Calu3 (cell line): Measurements from ENCODE around the gene KLKB1. TPM values are rescaled to one million over a fixed set of nuclear protein-coding genes. Genes with fewer than 3 reads are reported as not detected.

Experiments
- BruUV-seq: library from RNA; stranded (reverse); fragments of 400-500 nt; replicated peaks from 2 replicates; lab custom pipeline; 2021; lab: Mats Ljungman, UMichigan
- CTCF ChIA-PET: fragments of 300-600 bp; sonication (Branson Sonifier 250); formaldehyde crosslinking; loops from one replicate; lab custom pipeline; 2022; ENCODE audit warnings: antibody characterized with exemption; lab: Charles Lee
- DNase-seq: peaks from one replicate; pipeline ENCODE4 v3.0.0; 2022
- H3K27ac Mint-ChIP-seq: one replicate; pipeline ENCODE4 v1.8.0; 2022; ENCODE audit warnings: mixed read lengths; ENCODE audit not compliant: unreplicated experiment
- H3K27me3 Mint-ChIP-seq: one replicate; pipeline ENCODE4 v1.8.0; 2022; ENCODE audit warnings: mixed read lengths; ENCODE audit not compliant: unreplicated experiment
- H3K36me3 Mint-ChIP-seq: one replicate; pipeline ENCODE4 v1.8.0; 2022; ENCODE audit warnings: mild to moderate bottlenecking, moderate library complexity, mixed read lengths; ENCODE audit not compliant: insufficient read depth, unreplicated experiment
- H3K4me1 Mint-ChIP-seq: one replicate; pipeline ENCODE4 v1.8.0; 2022; ENCODE audit warnings: mild to moderate bottlenecking, low read depth, mixed read lengths; ENCODE audit not compliant: unreplicated experiment
- H3K4me3 Mint-ChIP-seq: one replicate; pipeline ENCODE4 v1.8.0; 2022; ENCODE audit warnings: mild to moderate bottlenecking, low read depth, moderate library complexity, mixed read lengths; ENCODE audit not compliant: unreplicated experiment
- H3K9me3 Mint-ChIP-seq: one replicate; pipeline ENCODE4 v1.8.0; 2022; ENCODE audit warnings: low read depth, mixed read lengths; ENCODE audit not compliant: unreplicated experiment
- intact Hi-C: fragments of 100-400 bp; cut with micrococcal nuclease; formaldehyde crosslinking; loops from one replicate; pipeline ENCODE4 v1.10.0; 2022; ENCODE audit not compliant: unreplicated experiment
- total RNA-seq: library from RNA; stranded (reverse); gene quantifications from 2 replicates; pipeline ENCODE4 v1.2.3, GENCODE V29; 2022
- TF ChIP-seq, protein P1 (sequence below): fragments of 200-600 bp; IDR thresholded peaks from one replicate; pipeline ENCODE4 v1.8.0; 2022; ENCODE audit warnings: antibody characterized with exemption; ENCODE audit not compliant: unreplicated experiment

The KLKB1 gene
- total RNA-seq, 1 experiment from 2014 or later, result 2.9 TPM

DNA sequence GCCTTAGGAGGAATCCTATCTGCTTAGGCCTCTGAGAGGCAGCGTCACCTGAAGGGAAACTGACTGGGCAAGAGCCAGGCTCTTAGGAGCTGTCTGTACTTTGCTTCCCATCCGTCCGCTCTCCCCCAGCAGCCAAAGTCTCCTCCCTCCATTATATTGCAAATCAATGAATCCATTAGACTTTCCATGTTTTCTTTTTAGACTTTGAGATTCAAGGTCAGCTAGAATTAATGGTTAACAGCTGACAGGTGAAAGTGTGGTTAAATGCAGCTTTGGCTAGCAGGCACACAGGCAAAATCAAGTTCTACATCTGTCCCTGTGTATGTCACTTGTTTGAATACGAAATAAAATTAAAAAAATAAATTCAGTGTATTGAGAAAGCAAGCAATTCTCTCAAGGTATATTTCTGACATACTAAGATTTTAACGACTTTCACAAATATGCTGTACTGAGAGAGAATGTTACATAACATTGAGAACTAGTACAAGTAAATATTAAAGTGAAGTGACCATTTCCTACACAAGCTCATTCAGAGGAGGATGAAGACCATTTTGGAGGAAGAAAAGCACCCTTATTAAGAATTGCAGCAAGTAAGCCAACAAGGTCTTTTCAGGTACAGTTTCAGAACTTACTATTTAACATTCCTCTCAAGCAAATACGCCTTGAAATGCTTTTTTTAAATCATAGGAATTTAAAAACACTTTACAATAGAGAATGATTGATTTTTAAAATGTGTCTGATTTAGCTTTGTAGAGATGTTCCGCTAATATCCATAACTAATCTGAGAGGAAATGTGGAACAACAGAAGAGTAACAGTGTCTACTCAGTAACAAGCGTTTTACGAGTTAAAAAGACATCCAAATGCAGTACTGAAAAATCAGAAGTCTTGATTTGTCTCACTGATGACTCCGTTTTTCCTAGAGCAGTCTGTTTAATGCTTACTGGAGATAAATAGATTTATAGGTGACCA, 38.7 kb downstream of the KLKB1 start, which contains the start of gene F11:
Gene F11 (plus strand): TSS at position 507 of the 970 bp plus-strand sequence. CDS start 948 bp downstream, outside the sequence.
- peak within 1 kb of the TSS; percentile 60 for H3K4me3 Mint-ChIP-seq
- no peaks in the 10 kb centered on the region for H3K9me3 Mint-ChIP-seq
- CTCF ChIA-PET, result no interaction called here
- no peak for DNase-seq
- intact Hi-C loops, result loop anchor here (10.0 kb wide), 1 partner anchor 61 kb away; no protein-coding TSS in a partner anchor
- TF ChIP-seq, protein P1, sequence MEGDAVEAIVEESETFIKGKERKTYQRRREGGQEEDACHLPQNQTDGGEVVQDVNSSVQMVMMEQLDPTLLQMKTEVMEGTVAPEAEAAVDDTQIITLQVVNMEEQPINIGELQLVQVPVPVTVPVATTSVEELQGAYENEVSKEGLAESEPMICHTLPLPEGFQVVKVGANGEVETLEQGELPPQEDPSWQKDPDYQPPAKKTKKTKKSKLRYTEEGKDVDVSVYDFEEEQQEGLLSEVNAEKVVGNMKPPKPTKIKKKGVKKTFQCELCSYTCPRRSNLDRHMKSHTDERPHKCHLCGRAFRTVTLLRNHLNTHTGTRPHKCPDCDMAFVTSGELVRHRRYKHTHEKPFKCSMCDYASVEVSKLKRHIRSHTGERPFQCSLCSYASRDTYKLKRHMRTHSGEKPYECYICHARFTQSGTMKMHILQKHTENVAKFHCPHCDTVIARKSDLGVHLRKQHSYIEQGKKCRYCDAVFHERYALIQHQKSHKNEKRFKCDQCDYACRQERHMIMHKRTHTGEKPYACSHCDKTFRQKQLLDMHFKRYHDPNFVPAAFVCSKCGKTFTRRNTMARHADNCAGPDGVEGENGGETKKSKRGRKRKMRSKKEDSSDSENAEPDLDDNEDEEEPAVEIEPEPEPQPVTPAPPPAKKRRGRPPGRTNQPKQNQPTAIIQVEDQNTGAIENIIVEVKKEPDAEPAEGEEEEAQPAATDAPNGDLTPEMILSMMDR, result no peak
- H3K27ac Mint-ChIP-seq, result peak within 1 kb of the TSS; percentile 82
- peaks cover 13% of the 10 kb centered on the region for H3K4me1 Mint-ChIP-seq
- H3K36me3 Mint-ChIP-seq, result no peaks in the 10 kb centered on the region
- BruUV-seq, result no TSS peak
- no peaks in the 10 kb centered on the region for H3K27me3 Mint-ChIP-seq

GRCh38 chr4:186266729-186267456, 39.6 kb downstream of the KLKB1 start:
- no peaks in the 10 kb centered on the region for H3K9me3 Mint-ChIP-seq
- DNase-seq, result peak; percentile 42
- TF ChIP-seq, protein P1, result no peak
- peak overlapping the region; percentile 60 for H3K4me3 Mint-ChIP-seq
- intact Hi-C loops, result loop anchor here (10.0 kb wide), 1 partner anchor 62 kb away; no protein-coding TSS in a partner anchor
- H3K4me1 Mint-ChIP-seq, result peaks cover 11% of the 10 kb centered on the region
- CTCF ChIA-PET, result no interaction called here
- no peaks in the 10 kb centered on the region for H3K27me3 Mint-ChIP-seq
- H3K27ac Mint-ChIP-seq, result peak overlapping the region; percentile 82
- no peaks in the 10 kb centered on the region for H3K36me3 Mint-ChIP-seq
- BruUV-seq, result no TSS peak

- H3K4me1 Mint-ChIP-seq, result peaks cover 10% of the 10 kb centered on the region
- H3K9me3 Mint-ChIP-seq, result no peaks in the 10 kb centered on the region
- H3K36me3 Mint-ChIP-seq, result no peaks in the 10 kb centered on the region
- CTCF ChIA-PET, result no interaction called here
- no peaks in the 10 kb centered on the region for H3K27me3 Mint-ChIP-seq
- TF ChIP-seq, protein P1, result no peak
- intact Hi-C loops, result no loop called here
- no peak overlapping the region for H3K4me3 Mint-ChIP-seq
- BruUV-seq, result no TSS peak
- no peak overlapping the region for H3K27ac Mint-ChIP-seq
- no peak for DNase-seq
These were observed 43.9 kb downstream of the KLKB1 start for GRCh38 chr4:186271081-186271678.
